Esophagus muscularis mucosa (tissue), 4 donors: ENCODE measurements around the gene HDAC1. TPM values are rescaled to one million over a fixed set of nuclear protein-coding genes. Genes with fewer than 3 reads are reported as not detected.

Experiments used
- DNase-seq: peaks from one replicate; pipeline ENCODE4 v3.0.0-alpha.2; 2017; ENCODE audit errors: extremely low spot score
- H3K27ac ChIP-seq, 4 donors: fragments of 200-600 bp; sonication (generic); replicated peaks in 1 of 4; 1 replicate in 3 of 4; 2 replicates in 1 of 4; pipeline ENCODE4 v1.5.1; 2016 to 2019; ENCODE audit warnings: mild to moderate bottlenecking in 1 of 4
- H3K27me3 ChIP-seq, 4 donors: fragments of 200-600 bp; sonication (generic); one replicate each; pipeline versions ENCODE4 v1.5.1 to v1.6.0; 2016 to 2019
- H3K36me3 ChIP-seq, 4 donors: fragments of 200-600 bp; sonication (generic); one replicate each; pipeline ENCODE4 v1.5.1; 2016 to 2019
- H3K4me1 ChIP-seq, 4 donors: fragments of 200-600 bp; sonication (generic); one replicate each; pipeline ENCODE4 v1.5.1; 2016 to 2019
- H3K4me3 ChIP-seq, 4 donors: fragments of 200-600 bp; sonication (generic); 1 replicate in 2 of 4; 2 replicates in 2 of 4; pipeline ENCODE4 v1.5.1; 2016 to 2019; ENCODE audit warnings: mild to moderate bottlenecking in 4 of 4, moderate library complexity in 1 of 4
- H3K9me3 ChIP-seq, 4 donors: fragments of 200-600 bp; sonication (generic); 1 replicate in 3 of 4; 2 replicates in 1 of 4; pipeline ENCODE4 v1.5.1; 2016 to 2019
- EP300 ChIP-seq: sonication (generic); formaldehyde crosslinking; IDR thresholded peaks from one replicate; pipeline ENCODE4 v1.6.1; 2017; ENCODE audit warnings: antibody characterized with exemption
- POLR2A ChIP-seq: fragments of 450-650 bp; IDR thresholded peaks from one replicate; pipeline ENCODE4 v1.6.1; 2017; ENCODE audit warnings: antibody characterized with exemption, moderate library complexity, mild to moderate bottlenecking, low read depth
- POLR2AphosphoS5 ChIP-seq, 2 donors: sonication (generic); formaldehyde crosslinking; IDR thresholded peaks; one replicate each; pipeline ENCODE4 v1.6.1; 2017; ENCODE audit warnings: antibody characterized with exemption in 2 of 2
- WGBS: methylation state at CpG from one replicate; pipeline ENCODE4 v1.1.5; 2018; 5-methylcytosine and 5-hydroxymethylcytosine counted together
- intact Hi-C: fragments of 100-400 bp; cut with DNase I; formaldehyde crosslinking; loops from one replicate; pipeline ENCODE4 v1.15.1; 2023
- total RNA-seq, 4 donors: library from RNA; depleted of rRNA; stranded (reverse); fragments of >200 nt; gene quantifications; one replicate each; pipeline versions ENCODE4 v1.1.0 to v1.2.1, GENCODE V29; 2016
- TF ChIP-seq, protein P1 (sequence below), 3 experiments: fragments of 200-600 bp in 2 of 3; fragments of 450-650 bp in 1 of 3; sonication (generic) in 2 of 3; IDR thresholded peaks; one replicate each; pipeline ENCODE4 v1.5.1; 2017 to 2019; ENCODE audit warnings: antibody characterized with exemption in 3 of 3, mild to moderate bottlenecking in 2 of 3, moderate library complexity in 1 of 3

The HDAC1 gene
- total RNA-seq, 4 donors from 2014 or later: 42.8 to 70.4 (median 51.4) TPM

DNA sequence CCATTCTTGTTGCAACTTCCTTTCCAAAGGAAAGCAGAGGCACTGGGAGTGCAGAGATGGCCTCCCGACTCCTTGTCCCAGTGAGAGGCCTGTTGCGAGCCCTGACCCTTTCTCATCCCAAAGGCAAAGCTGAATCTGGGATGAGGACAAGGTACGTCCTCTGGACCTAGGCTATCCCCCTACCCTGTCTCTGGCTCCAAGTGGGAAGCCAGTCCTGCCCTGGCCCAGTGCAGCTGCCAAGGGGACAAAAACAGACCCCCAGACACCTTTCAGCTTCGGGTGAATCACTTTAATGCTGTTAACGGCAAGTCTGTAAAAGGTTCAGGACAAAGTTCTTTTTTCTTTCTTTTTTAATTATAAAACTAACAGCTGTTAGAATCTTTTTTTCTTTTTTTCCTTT lies 73.0 kb downstream of the HDAC1 start:
- intact Hi-C loops: no loop called here
- DNase-seq: no peak
- Histone ChIP-seq H3K9me3 (no peaks in the 10 kb centered on the region), H3K27ac (no peak overlapping the region), H3K4me1 (peaks cover 13 to 21% (median 19%) of the 10 kb centered on the region in 4 donors), H3K27me3 (no peaks in the 10 kb centered on the region), H3K36me3 (peaks cover 42 to 68% (median 62%) of the 10 kb centered on the region in 4 donors), H3K4me3 (no peak overlapping the region)
- TF ChIP-seq, protein P1, sequence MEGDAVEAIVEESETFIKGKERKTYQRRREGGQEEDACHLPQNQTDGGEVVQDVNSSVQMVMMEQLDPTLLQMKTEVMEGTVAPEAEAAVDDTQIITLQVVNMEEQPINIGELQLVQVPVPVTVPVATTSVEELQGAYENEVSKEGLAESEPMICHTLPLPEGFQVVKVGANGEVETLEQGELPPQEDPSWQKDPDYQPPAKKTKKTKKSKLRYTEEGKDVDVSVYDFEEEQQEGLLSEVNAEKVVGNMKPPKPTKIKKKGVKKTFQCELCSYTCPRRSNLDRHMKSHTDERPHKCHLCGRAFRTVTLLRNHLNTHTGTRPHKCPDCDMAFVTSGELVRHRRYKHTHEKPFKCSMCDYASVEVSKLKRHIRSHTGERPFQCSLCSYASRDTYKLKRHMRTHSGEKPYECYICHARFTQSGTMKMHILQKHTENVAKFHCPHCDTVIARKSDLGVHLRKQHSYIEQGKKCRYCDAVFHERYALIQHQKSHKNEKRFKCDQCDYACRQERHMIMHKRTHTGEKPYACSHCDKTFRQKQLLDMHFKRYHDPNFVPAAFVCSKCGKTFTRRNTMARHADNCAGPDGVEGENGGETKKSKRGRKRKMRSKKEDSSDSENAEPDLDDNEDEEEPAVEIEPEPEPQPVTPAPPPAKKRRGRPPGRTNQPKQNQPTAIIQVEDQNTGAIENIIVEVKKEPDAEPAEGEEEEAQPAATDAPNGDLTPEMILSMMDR (IDR thresholded peaks at IDR 0.05): no peak
- TF ChIP-seq POLR2AphosphoS5 (IDR thresholded peaks at IDR 0.05) (no peak), POLR2A (no peak), EP300 (no peak)
- 95% methylated on average over 5 of the region's 5 CpGs for whole genome bisulfite sequencing

DNA sequence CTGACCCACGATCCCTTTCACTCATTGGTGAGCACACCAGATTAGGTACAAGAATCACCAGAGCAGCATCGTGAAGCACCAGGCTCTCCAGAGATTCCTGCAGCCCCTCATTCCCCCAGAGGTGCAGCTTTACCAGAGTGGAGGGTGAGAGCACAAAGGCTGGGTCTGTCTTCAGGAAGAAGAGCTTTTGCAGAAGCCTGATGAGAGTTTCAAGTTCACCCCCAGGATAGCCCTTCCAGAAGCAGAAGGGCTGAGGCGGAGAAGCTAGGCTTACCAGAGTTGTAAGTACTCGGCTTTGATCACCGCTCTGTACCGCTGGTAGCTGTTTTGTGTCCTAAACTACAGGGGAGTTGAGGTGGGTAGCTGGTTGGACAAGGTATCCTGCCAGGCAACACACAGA lies 73.6 kb downstream of the HDAC1 start:
- DNase-seq: no peak
- TF ChIP-seq POLR2A (no peak), EP300 (no peak)
- TF ChIP-seq, protein P1 (IDR thresholded peaks at IDR 0.05): no peak
- Histone ChIP-seq H3K4me1 (peaks cover 13 to 21% (median 19%) of the 10 kb centered on the region in 4 donors), H3K27me3 (no peaks in the 10 kb centered on the region), H3K9me3 (no peaks in the 10 kb centered on the region), H3K27ac (no peak overlapping the region), H3K36me3 (peaks cover 42 to 74% (median 68%) of the 10 kb centered on the region in 4 donors), H3K4me3 (no peak overlapping the region)
- WGBS: 84% methylated on average over 6 of the region's 6 CpGs
- intact Hi-C loops: no loop called here

DNA sequence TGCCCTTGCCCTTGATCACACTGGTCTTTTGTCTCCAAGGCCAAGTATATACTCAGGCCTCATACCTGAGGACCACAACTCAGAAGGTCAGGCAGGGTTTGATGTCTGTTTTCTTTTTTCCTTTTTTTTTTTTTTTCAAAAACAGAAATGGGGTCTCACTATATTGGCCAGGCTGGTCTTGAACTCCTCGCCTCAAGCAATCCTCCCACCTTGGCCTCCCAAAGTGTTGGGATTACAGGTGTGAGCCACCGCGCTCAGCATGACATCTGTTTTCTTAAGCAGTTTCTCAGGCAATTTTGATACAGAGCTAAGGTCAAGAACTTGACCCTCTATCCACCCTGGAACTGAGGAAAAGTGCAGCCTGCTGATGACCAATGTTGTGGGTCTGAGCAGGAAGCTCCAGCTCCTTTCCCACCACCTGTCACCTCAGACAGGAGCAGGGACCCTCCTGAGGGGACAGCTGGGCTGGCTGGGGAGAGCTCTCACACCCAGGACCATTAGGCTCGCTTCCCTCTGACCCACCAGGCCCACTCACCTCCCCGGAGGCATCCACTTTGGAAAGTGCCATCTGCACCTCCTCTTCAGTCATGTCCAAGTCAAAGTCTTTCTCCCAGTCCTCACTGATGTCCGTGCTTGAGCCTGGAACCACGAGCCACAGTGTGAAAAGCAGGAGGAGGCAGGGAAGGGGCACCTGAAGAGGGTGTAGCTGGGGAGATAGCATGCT lies 76.2 kb downstream of the HDAC1 start:
- intact Hi-C loops: no loop called here
- H3K4me1 ChIP-seq: no peaks in the 10 kb centered on the region
- H3K4me3 ChIP-seq: no peak overlapping the region
- no peak for TF ChIP-seq EP300
- TF ChIP-seq, protein P1 (IDR thresholded peaks at IDR 0.05): no peak
- TF ChIP-seq POLR2AphosphoS5 (IDR thresholded peaks at IDR 0.05): no peak
- no peak for TF ChIP-seq POLR2A
- 94% methylated on average over 7 of the region's 7 CpGs for WGBS
- H3K36me3 ChIP-seq: peaks cover 51 to 94% (median 87%) of the 10 kb centered on the region in 4 donors
- no peak overlapping the region for H3K27ac ChIP-seq
- no peak for DNase-seq
- no peaks in the 10 kb centered on the region for H3K9me3 ChIP-seq
- H3K27me3 ChIP-seq: no peaks in the 10 kb centered on the region

DNA sequence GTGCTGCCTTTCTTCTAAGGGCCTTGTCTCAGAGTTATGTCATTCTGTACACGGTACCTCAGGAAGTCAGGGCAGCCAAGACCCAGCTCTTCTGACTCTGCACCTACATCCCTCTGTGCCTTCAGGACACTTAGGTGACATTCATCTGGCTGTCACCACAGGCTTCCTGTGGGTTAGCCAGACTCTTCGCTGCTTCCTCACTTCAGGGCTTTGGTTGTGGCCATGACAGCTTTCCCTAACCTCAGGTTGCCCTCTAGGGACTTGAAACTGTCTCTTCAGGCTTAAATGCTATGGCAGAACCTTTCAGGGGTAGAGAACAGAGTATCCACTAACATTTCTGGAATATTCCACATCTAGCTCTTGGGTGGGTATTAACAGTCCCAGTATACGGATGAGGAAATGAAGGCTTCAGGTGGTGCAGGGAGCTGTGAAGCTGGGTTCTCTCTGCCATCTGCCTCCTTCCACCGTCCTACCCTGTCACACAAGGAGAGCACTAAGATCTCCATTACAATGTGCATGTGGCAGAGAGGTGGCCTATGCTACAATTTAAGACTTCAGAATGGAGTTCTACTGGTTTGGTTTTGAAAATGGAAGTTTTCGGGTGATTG lies 80.4 kb downstream of the HDAC1 start:
- TF ChIP-seq POLR2AphosphoS5 (IDR thresholded peaks at IDR 0.05): no peak
- H3K27me3 ChIP-seq: no peaks in the 10 kb centered on the region
- WGBS: 89% methylated on average over 4 of the region's 5 CpGs
- H3K4me1 ChIP-seq: no peaks in the 10 kb centered on the region
- no peaks in the 10 kb centered on the region for H3K9me3 ChIP-seq
- intact Hi-C loops: no loop called here
- no peak for DNase-seq
- H3K4me3 ChIP-seq: no peak overlapping the region
- peaks cover 68 to 95% (median 93%) of the 10 kb centered on the region in 4 donors for H3K36me3 ChIP-seq
- H3K27ac ChIP-seq: no peak overlapping the region

DNA sequence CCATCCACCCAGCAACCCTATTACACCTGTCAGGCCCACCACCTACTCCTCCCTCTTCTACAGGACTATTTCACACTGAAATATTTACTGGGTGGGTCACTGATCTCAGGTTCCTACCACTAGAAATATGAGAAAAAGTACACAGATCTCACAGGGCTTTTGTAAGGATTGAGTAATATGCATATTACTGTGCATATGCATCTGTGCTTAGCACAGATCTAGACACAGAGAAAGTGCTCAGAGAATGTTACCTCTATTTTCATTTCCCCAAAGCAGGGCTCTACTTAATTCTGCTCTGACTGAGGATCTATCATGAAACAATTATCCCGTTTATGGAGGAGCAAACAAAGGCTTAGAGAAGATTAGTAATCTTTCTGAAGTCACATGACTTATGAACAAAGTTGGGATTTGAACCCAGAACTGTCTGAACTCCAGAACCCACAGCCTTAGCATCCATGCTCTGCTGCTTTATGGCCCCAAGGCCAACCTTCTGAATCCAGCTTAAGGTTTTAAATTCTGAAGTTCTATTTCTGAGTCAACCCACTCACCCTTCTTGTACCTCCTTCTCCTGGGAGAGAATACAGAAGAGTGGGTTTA lies 82.2 kb downstream of the HDAC1 start:
- H3K27me3 ChIP-seq: no peaks in the 10 kb centered on the region
- no peak overlapping the region for H3K4me3 ChIP-seq
- intact Hi-C loops: no loop called here
- 85% methylated on average over 1 of the region's 1 CpG for WGBS
- H3K27ac ChIP-seq: no peak overlapping the region
- H3K4me1 ChIP-seq: no peaks in the 10 kb centered on the region
- DNase-seq: no peak
- no peak for TF ChIP-seq EP300
- no peak for TF ChIP-seq POLR2AphosphoS5 (IDR thresholded peaks at IDR 0.05)
- TF ChIP-seq POLR2A: no peak
- TF ChIP-seq, protein P1 (IDR thresholded peaks at IDR 0.05): no peak
- peaks cover 67 to 95% (median 93%) of the 10 kb centered on the region in 4 donors for H3K36me3 ChIP-seq
- H3K9me3 ChIP-seq: no peaks in the 10 kb centered on the region
